ENCODE results near the gene RIMBP2. TPM values are rescaled to one million over a fixed set of nuclear protein-coding genes. Genes with fewer than 3 reads are reported as not detected.

RIMBP2 gene
- total and polyA plus RNA-seq, 2 experiments from 2014 or later: 0.31 to 0.37 TPM

DNA sequence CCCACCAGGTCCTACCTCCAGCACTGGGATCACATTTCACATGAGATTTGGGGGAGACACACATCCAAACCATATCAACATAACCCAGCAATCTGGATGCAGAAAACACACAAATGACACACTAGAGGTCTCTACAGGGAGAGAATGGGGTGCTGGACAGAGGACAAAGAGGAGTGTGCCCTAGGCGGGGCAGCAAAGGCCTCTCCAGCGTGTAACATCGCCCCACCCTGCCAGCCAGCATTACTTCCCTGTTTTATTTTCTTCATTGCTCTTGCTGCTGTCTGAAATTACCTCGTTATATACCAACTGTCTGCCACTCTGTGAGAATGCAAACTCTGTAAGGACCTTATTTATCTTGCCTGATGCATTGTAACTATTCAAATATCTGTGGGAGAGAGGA, 61.1 kb downstream of the RIMBP2 start:
- Mint-ChIP-seq H3K4me1 (peaks cover 5% of the 10 kb centered on the region), H3K27ac (no peak overlapping the region), H3K9me3 (peaks cover 82% of the 10 kb centered on the region), H3K4me3 (no peak overlapping the region), H3K27me3 (ENCODE audit: insufficient read depth, low read depth, poor library complexity) (peaks cover 3% of the 10 kb centered on the region), H3K36me3 (ENCODE audit: low read depth) (peaks cover 20% of the 10 kb centered on the region)
- Histone ChIP-seq H4K20me1 (replicated peaks; ENCODE audit: insufficient read depth) (no peaks in the 10 kb centered on the region), H3K27me3 (ENCODE audit: insufficient read depth) (no peaks in the 10 kb centered on the region), H3K4me1 (ENCODE audit: insufficient read depth) (no peaks in the 10 kb centered on the region), H3K9me2 (ENCODE audit: insufficient read depth) (no peaks in the 10 kb centered on the region), H3K36me3 (ENCODE audit: insufficient read depth) (no peaks in the 10 kb centered on the region), H3K4me2 (no peak overlapping the region), H3K4me3 (no peak overlapping the region), H2AFZ (no peak overlapping the region), H3K79me2 (replicated peaks; ENCODE audit: insufficient read depth) (no peaks in the 10 kb centered on the region), H3K27ac (ENCODE audit: low read depth) (no peak overlapping the region), H3F3A (replicated peaks; ENCODE audit: low read depth) (no peaks in the 10 kb centered on the region)
- no peak for ATAC-seq
- TF ChIP-seq EZH2 (IDR thresholded peaks at IDR 0.05; ENCODE audit: low read depth, unreplicated experiment) (no peak), EZH2phosphoT487 (IDR thresholded peaks at IDR 0.05; ENCODE audit: unreplicated experiment) (no peak), STAT1 (IDR thresholded peaks at IDR 0.05; ENCODE audit: unreplicated experiment) (no peak), POLR2AphosphoS5 (IDR thresholded peaks at IDR 0.05; ENCODE audit: low read depth) (no peak), CREB1 (CRISPR knock-in tag; IDR thresholded peaks at IDR 0.05; ENCODE audit: low read depth) (no peak), ZNF331 (CRISPR knock-in tag; IDR thresholded peaks at IDR 0.05; ENCODE audit: low read depth) (no peak), JUNB (IDR thresholded peaks at IDR 0.05; ENCODE audit: unreplicated experiment) (no peak), ZNF114 (CRISPR knock-in tag; IDR thresholded peaks at IDR 0.05) (no peak), NANOG (IDR thresholded peaks at IDR 0.05; ENCODE audit: borderline replicate concordance) (no peak)
- TF ChIP-seq, protein P1, sequence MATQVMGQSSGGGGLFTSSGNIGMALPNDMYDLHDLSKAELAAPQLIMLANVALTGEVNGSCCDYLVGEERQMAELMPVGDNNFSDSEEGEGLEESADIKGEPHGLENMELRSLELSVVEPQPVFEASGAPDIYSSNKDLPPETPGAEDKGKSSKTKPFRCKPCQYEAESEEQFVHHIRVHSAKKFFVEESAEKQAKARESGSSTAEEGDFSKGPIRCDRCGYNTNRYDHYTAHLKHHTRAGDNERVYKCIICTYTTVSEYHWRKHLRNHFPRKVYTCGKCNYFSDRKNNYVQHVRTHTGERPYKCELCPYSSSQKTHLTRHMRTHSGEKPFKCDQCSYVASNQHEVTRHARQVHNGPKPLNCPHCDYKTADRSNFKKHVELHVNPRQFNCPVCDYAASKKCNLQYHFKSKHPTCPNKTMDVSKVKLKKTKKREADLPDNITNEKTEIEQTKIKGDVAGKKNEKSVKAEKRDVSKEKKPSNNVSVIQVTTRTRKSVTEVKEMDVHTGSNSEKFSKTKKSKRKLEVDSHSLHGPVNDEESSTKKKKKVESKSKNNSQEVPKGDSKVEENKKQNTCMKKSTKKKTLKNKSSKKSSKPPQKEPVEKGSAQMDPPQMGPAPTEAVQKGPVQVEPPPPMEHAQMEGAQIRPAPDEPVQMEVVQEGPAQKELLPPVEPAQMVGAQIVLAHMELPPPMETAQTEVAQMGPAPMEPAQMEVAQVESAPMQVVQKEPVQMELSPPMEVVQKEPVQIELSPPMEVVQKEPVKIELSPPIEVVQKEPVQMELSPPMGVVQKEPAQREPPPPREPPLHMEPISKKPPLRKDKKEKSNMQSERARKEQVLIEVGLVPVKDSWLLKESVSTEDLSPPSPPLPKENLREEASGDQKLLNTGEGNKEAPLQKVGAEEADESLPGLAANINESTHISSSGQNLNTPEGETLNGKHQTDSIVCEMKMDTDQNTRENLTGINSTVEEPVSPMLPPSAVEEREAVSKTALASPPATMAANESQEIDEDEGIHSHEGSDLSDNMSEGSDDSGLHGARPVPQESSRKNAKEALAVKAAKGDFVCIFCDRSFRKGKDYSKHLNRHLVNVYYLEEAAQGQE (IDR thresholded peaks at IDR 0.05; ENCODE audit: unreplicated experiment): no peak
- TF ChIP-seq, protein P2, sequence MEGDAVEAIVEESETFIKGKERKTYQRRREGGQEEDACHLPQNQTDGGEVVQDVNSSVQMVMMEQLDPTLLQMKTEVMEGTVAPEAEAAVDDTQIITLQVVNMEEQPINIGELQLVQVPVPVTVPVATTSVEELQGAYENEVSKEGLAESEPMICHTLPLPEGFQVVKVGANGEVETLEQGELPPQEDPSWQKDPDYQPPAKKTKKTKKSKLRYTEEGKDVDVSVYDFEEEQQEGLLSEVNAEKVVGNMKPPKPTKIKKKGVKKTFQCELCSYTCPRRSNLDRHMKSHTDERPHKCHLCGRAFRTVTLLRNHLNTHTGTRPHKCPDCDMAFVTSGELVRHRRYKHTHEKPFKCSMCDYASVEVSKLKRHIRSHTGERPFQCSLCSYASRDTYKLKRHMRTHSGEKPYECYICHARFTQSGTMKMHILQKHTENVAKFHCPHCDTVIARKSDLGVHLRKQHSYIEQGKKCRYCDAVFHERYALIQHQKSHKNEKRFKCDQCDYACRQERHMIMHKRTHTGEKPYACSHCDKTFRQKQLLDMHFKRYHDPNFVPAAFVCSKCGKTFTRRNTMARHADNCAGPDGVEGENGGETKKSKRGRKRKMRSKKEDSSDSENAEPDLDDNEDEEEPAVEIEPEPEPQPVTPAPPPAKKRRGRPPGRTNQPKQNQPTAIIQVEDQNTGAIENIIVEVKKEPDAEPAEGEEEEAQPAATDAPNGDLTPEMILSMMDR (conservative IDR thresholded peaks at IDR 0.05; ENCODE audit: low read depth in 2 of 2): no peak
- TF ChIP-seq, protein P3, sequence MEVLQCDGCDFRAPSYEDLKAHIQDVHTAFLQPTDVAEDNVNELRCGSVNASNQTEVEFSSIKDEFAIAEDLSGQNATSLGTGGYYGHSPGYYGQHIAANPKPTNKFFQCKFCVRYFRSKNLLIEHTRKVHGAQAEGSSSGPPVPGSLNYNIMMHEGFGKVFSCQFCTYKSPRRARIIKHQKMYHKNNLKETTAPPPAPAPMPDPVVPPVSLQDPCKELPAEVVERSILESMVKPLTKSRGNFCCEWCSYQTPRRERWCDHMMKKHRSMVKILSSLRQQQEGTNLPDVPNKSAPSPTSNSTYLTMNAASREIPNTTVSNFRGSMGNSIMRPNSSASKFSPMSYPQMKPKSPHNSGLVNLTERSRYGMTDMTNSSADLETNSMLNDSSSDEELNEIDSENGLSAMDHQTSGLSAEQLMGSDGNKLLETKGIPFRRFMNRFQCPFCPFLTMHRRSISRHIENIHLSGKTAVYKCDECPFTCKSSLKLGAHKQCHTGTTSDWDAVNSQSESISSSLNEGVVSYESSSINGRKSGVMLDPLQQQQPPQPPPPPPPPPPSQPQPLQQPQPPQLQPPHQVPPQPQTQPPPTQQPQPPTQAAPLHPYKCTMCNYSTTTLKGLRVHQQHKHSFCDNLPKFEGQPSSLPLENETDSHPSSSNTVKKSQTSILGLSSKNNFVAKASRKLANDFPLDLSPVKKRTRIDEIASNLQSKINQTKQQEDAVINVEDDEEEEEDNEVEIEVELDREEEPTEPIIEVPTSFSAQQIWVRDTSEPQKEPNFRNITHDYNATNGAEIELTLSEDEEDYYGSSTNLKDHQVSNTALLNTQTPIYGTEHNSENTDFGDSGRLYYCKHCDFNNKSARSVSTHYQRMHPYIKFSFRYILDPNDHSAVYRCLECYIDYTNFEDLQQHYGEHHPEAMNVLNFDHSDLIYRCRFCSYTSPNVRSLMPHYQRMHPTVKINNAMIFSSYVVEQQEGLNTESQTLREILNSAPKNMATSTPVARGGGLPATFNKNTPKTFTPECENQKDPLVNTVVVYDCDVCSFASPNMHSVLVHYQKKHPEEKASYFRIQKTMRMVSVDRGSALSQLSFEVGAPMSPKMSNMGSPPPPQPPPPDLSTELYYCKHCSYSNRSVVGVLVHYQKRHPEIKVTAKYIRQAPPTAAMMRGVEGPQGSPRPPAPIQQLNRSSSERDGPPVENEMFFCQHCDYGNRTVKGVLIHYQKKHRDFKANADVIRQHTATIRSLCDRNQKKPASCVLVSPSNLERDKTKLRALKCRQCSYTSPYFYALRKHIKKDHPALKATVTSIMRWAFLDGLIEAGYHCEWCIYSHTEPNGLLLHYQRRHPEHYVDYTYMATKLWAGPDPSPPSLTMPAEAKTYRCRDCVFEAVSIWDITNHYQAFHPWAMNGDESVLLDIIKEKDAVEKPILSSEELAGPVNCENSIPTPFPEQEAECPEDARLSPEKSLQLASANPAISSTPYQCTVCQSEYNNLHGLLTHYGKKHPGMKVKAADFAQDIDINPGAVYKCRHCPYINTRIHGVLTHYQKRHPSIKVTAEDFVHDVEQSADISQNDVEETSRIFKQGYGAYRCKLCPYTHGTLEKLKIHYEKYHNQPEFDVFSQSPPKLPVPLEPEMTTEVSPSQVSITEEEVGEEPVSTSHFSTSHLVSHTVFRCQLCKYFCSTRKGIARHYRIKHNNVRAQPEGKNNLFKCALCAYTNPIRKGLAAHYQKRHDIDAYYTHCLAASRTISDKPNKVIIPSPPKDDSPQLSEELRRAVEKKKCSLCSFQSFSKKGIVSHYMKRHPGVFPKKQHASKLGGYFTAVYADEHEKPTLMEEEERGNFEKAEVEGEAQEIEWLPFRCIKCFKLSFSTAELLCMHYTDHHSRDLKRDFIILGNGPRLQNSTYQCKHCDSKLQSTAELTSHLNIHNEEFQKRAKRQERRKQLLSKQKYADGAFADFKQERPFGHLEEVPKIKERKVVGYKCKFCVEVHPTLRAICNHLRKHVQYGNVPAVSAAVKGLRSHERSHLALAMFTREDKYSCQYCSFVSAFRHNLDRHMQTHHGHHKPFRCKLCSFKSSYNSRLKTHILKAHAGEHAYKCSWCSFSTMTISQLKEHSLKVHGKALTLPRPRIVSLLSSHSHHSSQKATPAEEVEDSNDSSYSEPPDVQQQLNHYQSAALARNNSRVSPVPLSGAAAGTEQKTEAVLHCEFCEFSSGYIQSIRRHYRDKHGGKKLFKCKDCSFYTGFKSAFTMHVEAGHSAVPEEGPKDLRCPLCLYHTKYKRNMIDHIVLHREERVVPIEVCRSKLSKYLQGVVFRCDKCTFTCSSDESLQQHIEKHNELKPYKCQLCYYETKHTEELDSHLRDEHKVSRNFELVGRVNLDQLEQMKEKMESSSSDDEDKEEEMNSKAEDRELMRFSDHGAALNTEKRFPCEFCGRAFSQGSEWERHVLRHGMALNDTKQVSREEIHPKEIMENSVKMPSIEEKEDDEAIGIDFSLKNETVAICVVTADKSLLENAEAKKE (CRISPR knock-in tag; IDR thresholded peaks at IDR 0.05): no peak
- TF ChIP-seq, protein P4, sequence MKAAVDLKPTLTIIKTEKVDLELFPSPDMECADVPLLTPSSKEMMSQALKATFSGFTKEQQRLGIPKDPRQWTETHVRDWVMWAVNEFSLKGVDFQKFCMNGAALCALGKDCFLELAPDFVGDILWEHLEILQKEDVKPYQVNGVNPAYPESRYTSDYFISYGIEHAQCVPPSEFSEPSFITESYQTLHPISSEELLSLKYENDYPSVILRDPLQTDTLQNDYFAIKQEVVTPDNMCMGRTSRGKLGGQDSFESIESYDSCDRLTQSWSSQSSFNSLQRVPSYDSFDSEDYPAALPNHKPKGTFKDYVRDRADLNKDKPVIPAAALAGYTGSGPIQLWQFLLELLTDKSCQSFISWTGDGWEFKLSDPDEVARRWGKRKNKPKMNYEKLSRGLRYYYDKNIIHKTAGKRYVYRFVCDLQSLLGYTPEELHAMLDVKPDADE (IDR thresholded peaks at IDR 0.05): no peak
- DNase-seq (ENCODE audit: low spot score): no peak
